GM12878 (cell line): ENCODE data around the gene WHAMM. TPM values are rescaled to one million over a fixed set of nuclear protein-coding genes. Genes with fewer than 3 reads are reported as not detected.

Experiments
- BCLAF1 ChIP-seq: fragments of 450-650 bp; IDR thresholded peaks from 2 replicates; pipeline ENCODE4 v1.6.1; 2017; ENCODE audit warnings: antibody characterized with exemption, mild to moderate bottlenecking, moderate library complexity
- CHD1 ChIP-seq: IDR thresholded peaks from 2 replicates; pipeline ENCODE4 v1.6.1; 2012; ENCODE audit warnings: low read depth, low read length, improper control_type of control experiment
- CHD4 ChIP-seq: fragments of 200-600 bp; sonication (generic); IDR thresholded peaks from 2 replicates; pipeline ENCODE4 v1.6.1; 2016; ENCODE audit warnings: mild to moderate bottlenecking
- E2F8 ChIP-seq: fragments of 450-650 bp; IDR thresholded peaks from 2 replicates; pipeline ENCODE4 v1.6.1; 2018; ENCODE audit warnings: mild to moderate bottlenecking, low read depth, moderate library complexity; ENCODE audit not compliant: partially characterized antibody
- EGR1 ChIP-seq, 2 experiments: IDR thresholded peaks; 1 replicate in 1 of 2; 2 replicates in 1 of 2; pipeline ENCODE4 v1.6.1; 2011 to 2012; ENCODE audit warnings: low read depth in 2 of 2, low read length in 2 of 2, borderline replicate concordance in 1 of 2, mild to moderate bottlenecking in 1 of 2, moderate library complexity in 1 of 2
- ELK1 ChIP-seq: IDR thresholded peaks from 2 replicates; pipeline ENCODE4 v1.6.1; 2012; ENCODE audit warnings: low read depth, low read length, improper control_type of control experiment
- IRF3 ChIP-seq: fragments of 450-650 bp; IDR thresholded peaks from 2 replicates; pipeline ENCODE4 v1.6.1; 2014; ENCODE audit warnings: mild to moderate bottlenecking
- KAT2A ChIP-seq: conservative IDR thresholded peaks from 2 replicates; pipeline ENCODE4 v1.6.1; 2011; ENCODE audit warnings: low read depth, low read length; ENCODE audit not compliant: control insufficient read depth
- MTA2 ChIP-seq: fragments of 450-650 bp; IDR thresholded peaks from 2 replicates; pipeline ENCODE4 v1.6.1; 2016; ENCODE audit warnings: low read depth, mild to moderate bottlenecking, moderate library complexity
- MXI1 ChIP-seq: fragments of 150-350 bp; IDR thresholded peaks from 2 replicates; pipeline ENCODE4 v1.6.1; 2011; ENCODE audit warnings: low read depth, mild to moderate bottlenecking, inconsistent platforms, low read length, improper control_type of control experiment
- NFYB ChIP-seq: IDR thresholded peaks from 2 replicates; pipeline ENCODE4 v1.6.1; 2011; ENCODE audit warnings: low read depth, mild to moderate bottlenecking, low read length, improper control_type of control experiment, moderate library complexity; ENCODE audit not compliant: insufficient read depth
- NRF1 ChIP-seq: conservative IDR thresholded peaks from 2 replicates; pipeline ENCODE4 v1.6.1; 2011; ENCODE audit warnings: mild to moderate bottlenecking, low read depth, low read length, improper control_type of control experiment
- RFX5 ChIP-seq: IDR thresholded peaks from 2 replicates; pipeline ENCODE4 v1.6.1; 2011; ENCODE audit warnings: low read depth, low read length, improper control_type of control experiment
- TBL1XR1 ChIP-seq: IDR thresholded peaks from 2 replicates; pipeline ENCODE4 v1.6.1; 2012; ENCODE audit warnings: low read depth, low read length, improper control_type of control experiment
- TCF3 ChIP-seq: IDR thresholded peaks from 2 replicates; pipeline ENCODE4 v1.6.1; 2012; ENCODE audit warnings: low read depth, mild to moderate bottlenecking, low read length, borderline replicate concordance; ENCODE audit not compliant: insufficient read depth
- ZNF592 ChIP-seq: fragments of 450-650 bp; IDR thresholded peaks from 2 replicates; pipeline ENCODE4 v1.6.1; 2017; ENCODE audit warnings: mild to moderate bottlenecking, moderate library complexity
- polyA plus RNA-seq, 11 experiments: library from polyadenylated mRNA; depleted of rRNA in 4 of 11; unstranded in 6 of 11; stranded (reverse) in 5 of 11; fragments of >200 nt; fragmentation: Nextera tagmentation in 4 of 11; fragmentation: Illumina TruSeq in 1 of 11; extraction: Ambion mirVana in 4 of 11; extraction: Trizol in 1 of 11; gene quantifications; 1 replicate in 1 of 11; 2 replicates in 10 of 11; pipeline versions ENCODE4 v1.2.1 to v1.2.3, GENCODE V29; 2011 to 2016; ENCODE audit warnings: inconsistent platforms in 2 of 11, missing spikeins in 2 of 11, low read depth in 1 of 11
- total RNA-seq, 4 experiments: library from RNA; depleted of rRNA in 3 of 4; stranded (reverse); fragments of >200 nt in 3 of 4; fragmentation: Illumina TruSeq in 1 of 4; extraction: Trizol in 1 of 4; gene quantifications; 2 replicates each; pipeline versions ENCODE4 v1.2.1 to v1.2.3, GENCODE V29; 2013 to 2021

WHAMM gene
- total and polyA plus RNA-seq, 10 of the 15 experiments (the other 5 are each of a cell fraction or from before 2014, with no cell fraction given): 0.87 to 6.7 (median 2.5) TPM

- TF ChIP-seq ZNF592: 0 out of 2 replicates have a peak, but pooled peaks have one; percentile 26
- TF ChIP-seq TBL1XR1: peak; percentile 67; the same call in 1 of the 2 replicates
- TF ChIP-seq TCF3: no peak
- TF ChIP-seq ELK1: no peak
- no peak for TF ChIP-seq RFX5
- TF ChIP-seq MTA2: peak; percentile 85
- no peak for TF ChIP-seq CHD4
- no peak for TF ChIP-seq E2F8
- no peak for TF ChIP-seq CHD1
- TF ChIP-seq NFYB: no peak
- TF ChIP-seq MXI1: peak; percentile 53
- TF ChIP-seq BCLAF1: no peak
- TF ChIP-seq NRF1: no peak
- no peak for TF ChIP-seq EGR1 (IDR thresholded peaks at IDR 0.05; ENCODE audit: borderline replicate concordance in 1 of 2, low read depth in 2 of 2, low read length in 2 of 2)
- no peak for TF ChIP-seq IRF3
- no peak for TF ChIP-seq KAT2A
Observed at GRCh38 chr15:82832601-82833361, 23.4 kb downstream of the WHAMM start (continued).
